Suppressor macrophage treated with lipopolysaccharide for 1 hour (primary cell): ENCODE measurements around the gene ACSBG1.

Source experiments
- DNase-seq, 3 donors: peaks; one replicate each; pipeline ENCODE4 v3.0.0-alpha.2; 2020 to 2022

The ACSBG1 gene

GRCh38 chr15:78129077-78129750 lies 105.2 kb downstream of the ACSBG1 start:
- no peak for DNase-seq

GRCh38 chr15:78127882-78128281 lies 106.5 kb downstream of the ACSBG1 start:
- no peak for DNase-seq

- DNase-seq: no peak
These were observed 109.1 kb downstream of the ACSBG1 start for GRCh38 chr15:78125267-78125666.

- DNase-seq: no peak
These were observed 113.8 kb downstream of the ACSBG1 start for GRCh38 chr15:78120523-78120922.
